ENCODE data around the gene ZBTB45. TPM values are rescaled to one million over a fixed set of nuclear protein-coding genes. Genes with fewer than 3 reads are reported as not detected.
"Not testable (repeated sequence)": the region's sequence is repeated elsewhere in the genome, so short reads cannot be mapped to it uniquely, and the experiment has no call there.

The ZBTB45 gene
- total RNA-seq, 1 donor from 2014 or later, result 17.2 TPM

GRCh38 chr19:58546019-58546530 is 26.5 kb upstream of the ZBTB45 start:
- Mint-ChIP-seq H3K4me1 (ENCODE audit: unreplicated experiment) (peaks cover 23% of the 10 kb centered on the region), H3K27me3 (ENCODE audit: unreplicated experiment) (no peaks in the 10 kb centered on the region), H3K36me3 (ENCODE audit: unreplicated experiment) (peaks cover 22% of the 10 kb centered on the region), H3K27ac (ENCODE audit: unreplicated experiment) (peak overlapping the region; percentile 73), H3K9me3 (ENCODE audit: unreplicated experiment) (no peaks in the 10 kb centered on the region), H3K4me3 (ENCODE audit: unreplicated experiment) (peak overlapping the region; percentile 87)
- no peak for DNase-seq (ENCODE audit: extremely low spot score, unreplicated experiment)
- no peak for TF ChIP-seq CTCF (IDR thresholded peaks at IDR 0.05)

GRCh38 chr19:58545286-58546018 is 25.8 kb upstream of the ZBTB45 start:
- TF ChIP-seq CTCF (IDR thresholded peaks at IDR 0.05), result no peak
- no peaks in the 10 kb centered on the region for H3K27me3 Mint-ChIP-seq (ENCODE audit: unreplicated experiment)
- no peak for DNase-seq (ENCODE audit: extremely low spot score, unreplicated experiment)
- peaks cover 23% of the 10 kb centered on the region for H3K4me1 Mint-ChIP-seq (ENCODE audit: unreplicated experiment)
- no peaks in the 10 kb centered on the region for H3K9me3 Mint-ChIP-seq (ENCODE audit: unreplicated experiment)
- H3K27ac Mint-ChIP-seq (ENCODE audit: unreplicated experiment), result peak overlapping the region; percentile 73
- H3K36me3 Mint-ChIP-seq (ENCODE audit: unreplicated experiment), result peaks cover 18% of the 10 kb centered on the region
- peak overlapping the region; percentile 87 for H3K4me3 Mint-ChIP-seq (ENCODE audit: unreplicated experiment)

- peaks cover 18% of the 10 kb centered on the region for H3K36me3 Mint-ChIP-seq (ENCODE audit: unreplicated experiment)
- peaks cover 23% of the 10 kb centered on the region for H3K4me1 Mint-ChIP-seq (ENCODE audit: unreplicated experiment)
- peak; percentile 95 for DNase-seq (ENCODE audit: extremely low spot score, unreplicated experiment)
- H3K27ac Mint-ChIP-seq (ENCODE audit: unreplicated experiment), result peak overlapping the region; percentile 73
- H3K4me3 Mint-ChIP-seq (ENCODE audit: unreplicated experiment), result peak overlapping the region; percentile 89
- no peaks in the 10 kb centered on the region for H3K9me3 Mint-ChIP-seq (ENCODE audit: unreplicated experiment)
- no peak for TF ChIP-seq CTCF (IDR thresholded peaks at IDR 0.05)
- H3K27me3 Mint-ChIP-seq (ENCODE audit: unreplicated experiment), result no peaks in the 10 kb centered on the region
Observed at GRCh38 chr19:58544591-58545285, 25.1 kb upstream of the ZBTB45 start.

GRCh38 chr19:58543826-58544590 is 24.4 kb upstream of the ZBTB45 start, which contains the start of gene TRIM28:
Gene TRIM28 (plus strand): TSS chr19:58544064. CDS start chr19:58544758, 694 bp downstream.
- H3K27ac Mint-ChIP-seq (ENCODE audit: unreplicated experiment), result peak within 1 kb of the TSS; percentile 99
- no peak for TF ChIP-seq CTCF (IDR thresholded peaks at IDR 0.05)
- peaks cover 6% of the 10 kb centered on the region for H3K27me3 Mint-ChIP-seq (ENCODE audit: unreplicated experiment)
- H3K36me3 Mint-ChIP-seq (ENCODE audit: unreplicated experiment), result peaks cover 14% of the 10 kb centered on the region
- DNase-seq (ENCODE audit: extremely low spot score, unreplicated experiment), result peak; percentile 100
- H3K9me3 Mint-ChIP-seq (ENCODE audit: unreplicated experiment), result no peaks in the 10 kb centered on the region
- peaks cover 23% of the 10 kb centered on the region for H3K4me1 Mint-ChIP-seq (ENCODE audit: unreplicated experiment)
- H3K4me3 Mint-ChIP-seq (ENCODE audit: unreplicated experiment), result peak within 1 kb of the TSS; percentile 89

- Mint-ChIP-seq H3K27ac (ENCODE audit: unreplicated experiment) (peak overlapping the region; percentile 99), H3K4me1 (ENCODE audit: unreplicated experiment) (peaks cover 26% of the 10 kb centered on the region), H3K27me3 (ENCODE audit: unreplicated experiment) (peaks cover 13% of the 10 kb centered on the region)
- DNase-seq (ENCODE audit: extremely low spot score, unreplicated experiment); H3K9me3 Mint-ChIP-seq (ENCODE audit: unreplicated experiment); H3K4me3 Mint-ChIP-seq (ENCODE audit: unreplicated experiment); H3K36me3 Mint-ChIP-seq (ENCODE audit: unreplicated experiment): not testable (repeated sequence)
Observed at GRCh38 chr19:58542641-58543372, 23.2 kb upstream of the ZBTB45 start.

- H3K27ac Mint-ChIP-seq (ENCODE audit: unreplicated experiment); DNase-seq (ENCODE audit: extremely low spot score, unreplicated experiment); H3K4me3 Mint-ChIP-seq (ENCODE audit: unreplicated experiment); H3K36me3 Mint-ChIP-seq (ENCODE audit: unreplicated experiment); H3K9me3 Mint-ChIP-seq (ENCODE audit: unreplicated experiment); H3K4me1 Mint-ChIP-seq (ENCODE audit: unreplicated experiment): not testable (repeated sequence)
- H3K27me3 Mint-ChIP-seq (ENCODE audit: unreplicated experiment), result peaks cover 19% of the 10 kb centered on the region
Observed at GRCh38 chr19:58539169-58539559, 19.6 kb upstream of the ZBTB45 start.

Measured in osteocyte (in vitro differentiated cells).